K562 (cell line): ENCODE results near the gene INCA1. TPM values are rescaled to one million over a fixed set of nuclear protein-coding genes. Genes with fewer than 3 reads are reported as not detected.
A peak's percentile ranks its signal among the peaks of the same experiment; 100 is the strongest.

ENCODE experiments used
- ATF3 ChIP-seq, 2 experiments: fragments of 450-650 bp in 1 of 2; sonication (generic) in 1 of 2; formaldehyde crosslinking in 1 of 2; IDR thresholded peaks in 1 of 2; conservative IDR thresholded peaks in 1 of 2; 2 replicates each; pipeline versions ENCODE4 v1.6.1 to v1.8.1; 2016 to 2023; ENCODE audit warnings: mild to moderate bottlenecking in 2 of 2, moderate library complexity in 2 of 2, inconsistent platforms in 1 of 2, missing genetic modification reagents in 1 of 2
- CXXC5 ChIP-seq: fragments of 250-450 bp; sonication (Bioruptor Pico); IDR thresholded peaks from 2 replicates; pipeline ENCODE4 v1.8.0; 2022; ENCODE audit warnings: inconsistent platforms, mild to moderate bottlenecking, moderate library complexity
- EP300 ChIP-seq: IDR thresholded peaks from 2 replicates; pipeline ENCODE4 v1.6.1; 2012; ENCODE audit warnings: low read length, improper control_type of control experiment
- FOS ChIP-seq: IDR thresholded peaks from 3 replicates; pipeline ENCODE4 v1.6.1; 2011; ENCODE audit not compliant: insufficient read length; ENCODE audit errors: extremely low read depth
- FOSL1 ChIP-seq: fragments of 200-800 bp; sonication (Bioruptor generic); conservative IDR thresholded peaks from 2 replicates; pipeline ENCODE4 v1.6.1; 2016; ENCODE audit warnings: missing genetic modification characterization, missing compliant biosample characterization
- IRF9 ChIP-seq: fragments of 450-650 bp; IDR thresholded peaks from 2 replicates; pipeline ENCODE4 v1.6.1; 2016; ENCODE audit warnings: missing biosample characterization, missing genetic modification characterization
- JUN ChIP-seq, 2 experiments: sonication (generic) in 1 of 2; formaldehyde crosslinking in 1 of 2; IDR thresholded peaks; 2 replicates each; pipeline versions ENCODE4 v1.6.1 to v1.8.0; 2012 to 2022; ENCODE audit warnings: borderline replicate concordance in 2 of 2, mild to moderate bottlenecking in 2 of 2, improper control_type of control experiment in 1 of 2, low read depth in 1 of 2, low read length in 1 of 2, missing genetic modification reagents in 1 of 2
- MITF ChIP-seq: IDR thresholded peaks from 2 replicates; pipeline ENCODE4 v1.6.1; 2014; ENCODE audit warnings: antibody characterized with exemption
- MLLT1 ChIP-seq, 2 experiments: fragments of 450-650 bp; IDR thresholded peaks; 2 replicates each; pipeline ENCODE4 v1.6.1; 2016
- NFATC3 ChIP-seq: fragments of 450-650 bp; IDR thresholded peaks from 2 replicates; pipeline ENCODE4 v1.6.1; 2017; ENCODE audit warnings: mild to moderate bottlenecking
- PATZ1 ChIP-seq: fragments of 250-450 bp; sonication (Bioruptor Pico); IDR thresholded peaks from 2 replicates; pipeline ENCODE4 v1.5.0; 2020; ENCODE audit warnings: mild to moderate bottlenecking, borderline replicate concordance
- POLR2H ChIP-seq: IDR thresholded peaks from 2 replicates; pipeline ENCODE4 v1.6.1; 2016; ENCODE audit warnings: missing genetic modification characterization, low read depth, mild to moderate bottlenecking, control low read depth, missing compliant biosample characterization, moderate library complexity
- RBFOX2 ChIP-seq: fragments of 200-400 bp; formaldehyde crosslinking; IDR thresholded peaks from 2 replicates; pipeline ENCODE4 v1.6.1; 2017; ENCODE audit warnings: low read depth, mild to moderate bottlenecking, low read length, moderate library complexity
- polyA plus RNA-seq, 8 experiments: library from polyadenylated mRNA; depleted of rRNA in 4 of 8; stranded (reverse) in 5 of 8; unstranded in 3 of 8; fragments of >200 nt; fragmentation: Nextera tagmentation in 2 of 8; fragmentation: Illumina TruSeq in 1 of 8; extraction: Ambion mirVana in 2 of 8; extraction: Trizol in 1 of 8; gene quantifications; 2 replicates each; pipeline versions ENCODE4 v1.2.1 to v1.2.3, GENCODE V29; 2011 to 2014; ENCODE audit warnings: inconsistent platforms in 1 of 8, missing spikeins in 1 of 8
- total RNA-seq, 7 experiments: library from RNA; depleted of rRNA in 6 of 7; stranded (reverse); fragments of >200 nt in 6 of 7; fragmentation: Illumina TruSeq in 2 of 7; extraction: Trizol in 2 of 7; gene quantifications; 2 replicates each; pipeline versions ENCODE4 v1.2.1 to v1.2.3, GENCODE V29; 2011 to 2021; ENCODE audit warnings: low replicate concordance in 1 of 7

Gene INCA1
- total and polyA plus RNA-seq, 9 of the 15 experiments (the other 6 are each of a cell fraction or from before 2014, with no cell fraction given): 0.08 to 0.50 (median 0.13) TPM; not detected in 4

- TF ChIP-seq ATF3 (IDR thresholded peaks at IDR 0.05) (peak; percentile 92), ATF3 (CRISPR knock-in tag; conservative IDR thresholded peaks at IDR 0.05) (no peak), MITF (no peak), POLR2H (peak; percentile 49; the same call in 1 of the 2 replicates), FOSL1 (peak; percentile 96), MLLT1 (IDR thresholded peaks at IDR 0.05) (peak in 1 of 2 experiments; percentile 67; a peak in 1 of 4 replicates), PATZ1 (CRISPR knock-in tag) (no peak), RBFOX2 (peak; percentile 48), NFATC3 (peak; percentile 86), CXXC5 (CRISPR knock-in tag) (peak; percentile 15), EP300 (peak; percentile 51; the same call in 1 of the 2 replicates), IRF9 (tag) (peak; percentile 56), JUN (IDR thresholded peaks at IDR 0.05; ENCODE audit: borderline replicate concordance, low read depth, low read length) (peak; percentile 82; the same call in 1 of the 2 replicates), JUN (CRISPR knock-in tag; IDR thresholded peaks at IDR 0.05; ENCODE audit: borderline replicate concordance) (no peak), FOS (peak; percentile 19)
Measured at GRCh38 chr17:4969047-4969550, 28.2 kb downstream of the INCA1 start (continued).
